DND-41 (cell line): ENCODE results near the gene MOXD1.
"Not testable (repeated sequence)": the region's sequence is repeated elsewhere in the genome, so short reads cannot be mapped to it uniquely, and the experiment has no call there.

Source experiments
- ATAC-seq: fragments of 200-7000 bp; cut with Tn5 transposase; 3 replicates; pipeline ENCODE4 v1.9.1; 2021; ENCODE audit warnings: low read depth; ENCODE audit not compliant: insufficient read depth
- DNase-seq: peaks from one replicate; pipeline ENCODE4 v3.0.0-alpha.2; 2020
- H2AFZ ChIP-seq: 2 replicates; pipeline ENCODE4 v1.6.0; 2012; ENCODE audit warnings: low read depth, low read length
- H3K27ac ChIP-seq: 2 replicates; pipeline ENCODE4 v1.5.1; 2012; ENCODE audit warnings: low read length, inconsistent platforms
- H3K27me3 ChIP-seq: fragments of 200-600 bp; sonication (generic); 2 replicates; pipeline ENCODE4 v1.6.0; 2012; ENCODE audit warnings: low read length, mild to moderate bottlenecking, inconsistent platforms; ENCODE audit not compliant: insufficient read depth, poor library complexity
- H3K36me3 ChIP-seq: 2 replicates; pipeline ENCODE4 v1.5.1; 2012; ENCODE audit warnings: low read length, inconsistent platforms; ENCODE audit not compliant: insufficient read depth
- H3K4me1 ChIP-seq: 2 replicates; pipeline ENCODE4 v1.5.1; 2012; ENCODE audit warnings: mild to moderate bottlenecking, low read length; ENCODE audit not compliant: insufficient read depth
- H3K4me2 ChIP-seq: 2 replicates; pipeline ENCODE4 v1.6.0; 2012; ENCODE audit warnings: mild to moderate bottlenecking, moderate library complexity, low read length, inconsistent platforms; ENCODE audit not compliant: insufficient read depth
- H3K4me3 ChIP-seq, 2 experiments: fragments of 200-600 bp in 1 of 2; shearing (Covaris generic) in 1 of 2; 2 replicates each; pipeline ENCODE4 v1.5.1; 2012 to 2016; ENCODE audit warnings: inconsistent platforms in 2 of 2, low read length in 2 of 2, mild to moderate bottlenecking in 2 of 2, low read depth in 1 of 2, moderate library complexity in 1 of 2
- H3K79me2 ChIP-seq: 2 replicates; pipeline ENCODE4 v1.6.0; 2012; ENCODE audit warnings: low read length, inconsistent platforms; ENCODE audit not compliant: insufficient read depth
- H3K9ac ChIP-seq: 2 replicates; pipeline ENCODE4 v1.6.0; 2012; ENCODE audit warnings: low read depth, mild to moderate bottlenecking, inconsistent platforms, low read length, moderate library complexity
- H3K9me3 ChIP-seq: 2 replicates; pipeline ENCODE4 v1.5.1; 2012; ENCODE audit warnings: low read length, moderate library complexity, mild to moderate bottlenecking, inconsistent platforms; ENCODE audit not compliant: insufficient read depth, severe bottlenecking
- H4K20me1 ChIP-seq: 2 replicates; pipeline ENCODE4 v1.6.0; 2012; ENCODE audit warnings: low read length; ENCODE audit not compliant: insufficient read depth
- CTCF ChIP-seq: IDR thresholded peaks from 2 replicates; pipeline ENCODE4 v1.5.1; 2012; ENCODE audit warnings: borderline replicate concordance, low read length, moderate library complexity, mild to moderate bottlenecking; ENCODE audit not compliant: poor library complexity, severe bottlenecking; ENCODE audit errors: extremely low read depth
- EZH2 ChIP-seq: IDR thresholded peaks from 3 replicates; pipeline ENCODE4 v1.6.1; 2012; ENCODE audit warnings: borderline replicate concordance, low read depth, mild to moderate bottlenecking, moderate library complexity, low read length, inconsistent platforms; ENCODE audit not compliant: severe bottlenecking

Gene MOXD1

DNA sequence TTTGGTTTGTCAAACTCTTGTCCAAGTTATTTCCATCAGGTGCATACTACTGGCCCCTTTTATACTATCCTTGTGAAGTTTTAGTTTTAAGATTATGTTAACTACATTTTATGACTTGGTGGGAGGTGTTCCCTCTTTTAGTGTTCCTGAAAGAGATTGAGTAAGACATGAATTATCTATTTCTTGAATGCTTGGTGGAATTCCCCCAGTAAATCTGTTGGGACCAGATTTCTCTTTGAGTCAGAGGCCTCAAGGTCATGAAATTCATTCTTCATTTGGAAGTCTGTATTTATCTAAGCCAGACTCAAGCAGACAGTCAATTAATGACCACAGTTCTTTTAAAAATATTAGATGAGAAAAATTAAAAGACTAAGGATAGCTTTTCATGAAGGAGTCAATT, 81.3 kb downstream of the MOXD1 start:
- H3K4me2 ChIP-seq = no peak overlapping the region

GRCh38 chr6:132316970-132317369, 84.3 kb downstream of the MOXD1 start:
- DNase-seq = no peak
- Histone ChIP-seq H3K9ac (no peak overlapping the region), H2AFZ (no peak overlapping the region), H3K9me3 (peaks cover 7% of the 10 kb centered on the region), H4K20me1 (no peaks in the 10 kb centered on the region), H3K36me3 (no peaks in the 10 kb centered on the region), H3K27me3 (no peaks in the 10 kb centered on the region), H3K4me2 (no peak overlapping the region), H3K79me2 (no peaks in the 10 kb centered on the region), H3K4me1 (no peaks in the 10 kb centered on the region), H3K27ac (no peak overlapping the region), H3K4me3 (no peak overlapping the region)
- ATAC-seq = no peak
- TF ChIP-seq CTCF = no peak
- TF ChIP-seq EZH2 = no peak

More for the DNA sequence above, 81.3 kb downstream of the MOXD1 start:
- H3K9ac ChIP-seq = no peak overlapping the region
- no peak for ATAC-seq
- no peaks in the 10 kb centered on the region for H4K20me1 ChIP-seq
- H3K4me1 ChIP-seq = no peaks in the 10 kb centered on the region
- H3K9me3 ChIP-seq = peaks cover 7% of the 10 kb centered on the region
- no peaks in the 10 kb centered on the region for H3K27me3 ChIP-seq
- H3K79me2 ChIP-seq = no peaks in the 10 kb centered on the region
- no peak overlapping the region for H3K27ac ChIP-seq
- TF ChIP-seq EZH2 (no peak), CTCF (no peak)
- no peak overlapping the region for H2AFZ ChIP-seq
- no peak for DNase-seq
- no peak overlapping the region for H3K4me3 ChIP-seq
- H3K36me3 ChIP-seq = no peaks in the 10 kb centered on the region

DNA sequence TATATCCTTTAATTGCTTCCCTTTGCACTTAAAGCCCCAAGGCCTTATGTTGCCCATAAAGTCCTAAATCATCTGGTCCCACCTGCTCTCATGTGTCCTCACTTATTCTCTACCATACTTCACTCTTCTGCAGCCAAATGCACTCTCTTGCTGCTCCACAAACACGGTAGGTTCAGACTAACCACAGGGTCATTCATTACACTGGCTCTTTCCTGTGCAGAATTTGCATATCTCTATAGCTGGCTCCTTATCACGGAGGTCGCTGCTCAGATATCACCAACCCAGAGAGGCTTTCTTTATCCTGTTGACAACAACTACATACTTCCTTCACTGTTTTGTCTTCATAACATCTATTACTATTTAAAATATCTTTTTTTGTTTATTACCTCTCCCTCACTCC, 86.8 kb downstream of the MOXD1 start:
- Histone ChIP-seq H3K4me1 (no peaks in the 10 kb centered on the region), H3K9ac (no peak overlapping the region), H3K9me3 (peaks cover 7% of the 10 kb centered on the region), H4K20me1 (no peaks in the 10 kb centered on the region), H3K79me2 (no peaks in the 10 kb centered on the region), H3K4me3 (no peak overlapping the region), H3K4me2 (no peak overlapping the region), H3K36me3 (no peaks in the 10 kb centered on the region), H3K27me3 (no peaks in the 10 kb centered on the region), H3K27ac (no peak overlapping the region), H2AFZ (no peak overlapping the region)
- no peak for DNase-seq
- ATAC-seq = no peak
- TF ChIP-seq CTCF = no peak
- no peak for TF ChIP-seq EZH2

DNA sequence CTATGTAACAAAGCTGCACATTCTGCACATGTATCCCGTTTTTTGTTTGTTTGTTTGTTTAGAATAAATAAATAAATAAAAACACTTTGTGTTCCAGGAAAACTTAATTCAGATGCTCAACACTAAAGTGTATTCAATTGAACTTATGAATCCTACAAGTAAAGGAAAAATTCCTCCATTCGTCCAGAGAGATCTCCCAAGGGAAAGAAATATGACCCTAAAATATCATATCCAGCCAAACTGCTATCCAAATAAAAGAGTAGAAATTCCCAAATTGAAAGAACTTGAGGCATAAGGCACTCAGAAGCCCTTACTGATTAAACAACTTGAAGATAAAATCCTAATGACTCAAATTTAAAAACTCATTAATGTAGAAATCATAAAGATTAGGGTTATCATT, 90.4 kb downstream of the MOXD1 start:
- Histone ChIP-seq H3K4me1 (no peaks in the 10 kb centered on the region), H3K27me3 (no peaks in the 10 kb centered on the region), H3K9me3 (no peaks in the 10 kb centered on the region), H3K79me2 (no peaks in the 10 kb centered on the region), H4K20me1 (no peaks in the 10 kb centered on the region), H3K36me3 (no peaks in the 10 kb centered on the region), H3K4me3 (no peak overlapping the region), H2AFZ (no peak overlapping the region), H3K27ac (no peak overlapping the region), H3K4me2 (no peak overlapping the region), H3K9ac (no peak overlapping the region)
- ATAC-seq (no peak), DNase-seq (no peak)
- no peak for TF ChIP-seq CTCF
- no peak for TF ChIP-seq EZH2

DNA sequence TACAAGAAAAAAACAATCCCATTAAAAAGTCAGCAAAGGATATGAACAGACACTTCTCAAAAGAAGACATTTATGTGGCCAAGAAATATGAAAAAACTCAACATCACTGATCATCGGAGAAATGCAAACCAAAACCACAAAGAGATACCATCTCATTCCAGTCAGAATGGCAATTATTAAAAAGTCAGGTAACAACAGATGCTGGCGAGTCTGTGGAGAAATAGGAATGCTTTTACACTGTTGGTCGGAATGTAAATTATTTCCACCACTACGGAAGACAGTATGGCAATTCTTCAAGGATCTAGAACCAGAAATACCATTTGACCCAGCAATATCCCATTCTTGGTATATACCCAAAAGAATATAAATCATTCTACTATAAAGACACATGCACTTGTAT, 91.1 kb downstream of the MOXD1 start:
- H4K20me1 ChIP-seq, H3K36me3 ChIP-seq, H3K4me2 ChIP-seq, H3K4me3 ChIP-seq, H3K4me1 ChIP-seq, DNase-seq, H3K9me3 ChIP-seq, H3K9ac ChIP-seq, H3K27ac ChIP-seq, H3K27me3 ChIP-seq, ATAC-seq, H3K79me2 ChIP-seq, H2AFZ ChIP-seq: not testable (repeated sequence)
